Gastrocnemius medialis (tissue), 4 donors: ENCODE data around the gene FSD2. TPM values are rescaled to one million over a fixed set of nuclear protein-coding genes. Genes with fewer than 3 reads are reported as not detected.

Source experiments
- ATAC-seq, 2 donors: fragments of 150-250 bp; one replicate each; pipeline ENCODE4 v1.9.1; 2016
- DNase-seq, 2 donors: peaks; one replicate each; pipeline ENCODE4 v3.0.0-alpha.2; 2019
- H3K27ac ChIP-seq, 4 donors: fragments of 200-600 bp; sonication (generic); 1 replicate in 1 of 4; 2 replicates in 3 of 4; pipeline ENCODE4 v1.5.1; 2016 to 2018; ENCODE audit warnings: mild to moderate bottlenecking in 2 of 4, moderate library complexity in 1 of 4
- H3K27me3 ChIP-seq, 3 donors: fragments of 200-600 bp; sonication (generic) in 2 of 3; 1 replicate in 1 of 3; 2 replicates in 2 of 3; pipeline versions ENCODE4 v1.5.1 to v1.6.0; 2016 to 2019; ENCODE audit warnings: mild to moderate bottlenecking in 1 of 3, moderate library complexity in 1 of 3
- H3K36me3 ChIP-seq, 2 donors: fragments of 200-600 bp; sonication (generic) in 1 of 2; one replicate each; pipeline ENCODE4 v1.5.1; 2017 to 2018
- H3K4me1 ChIP-seq, 2 donors: fragments of 200-600 bp; sonication (generic) in 1 of 2; one replicate each; pipeline ENCODE4 v1.5.1; 2016 to 2017; ENCODE audit warnings: mild to moderate bottlenecking in 2 of 2
- H3K4me3 ChIP-seq, 4 donors: fragments of 200-600 bp; sonication (generic) in 3 of 4; 1 replicate in 1 of 4; 2 replicates in 3 of 4; pipeline ENCODE4 v1.5.1; 2016 to 2019; ENCODE audit warnings: mild to moderate bottlenecking in 2 of 4
- H3K9me3 ChIP-seq, 3 donors: fragments of 200-600 bp; sonication (generic) in 2 of 3; 1 replicate in 1 of 3; 2 replicates in 2 of 3; pipeline ENCODE4 v1.5.1; 2016 to 2019
- POLR2A ChIP-seq, 2 donors: fragments of 450-650 bp; IDR thresholded peaks; one replicate each; pipeline ENCODE4 v1.6.1; 2017; ENCODE audit warnings: antibody characterized with exemption in 2 of 2, mild to moderate bottlenecking in 2 of 2, moderate library complexity in 2 of 2
- in situ Hi-C, 4 donors: fragments of 200-750 bp; cut with MboI; loops; one replicate each; pipeline versions ENCODE4 v1.15.0 to v1.8.0; 2017; ENCODE audit warnings: low sequenced_read_pairs in 4 of 4
- intact Hi-C: fragments of 100-400 bp; cut with DNase I; formaldehyde crosslinking; loops from one replicate; pipeline ENCODE4 v1.15.1; 2023; ENCODE audit warnings: low total_unique reads
- total RNA-seq, 4 donors: library from RNA; depleted of rRNA; stranded (reverse); fragments of >200 nt; gene quantifications; one replicate each; pipeline versions ENCODE4 v1.1.0 to v1.2.3, GENCODE V29; 2016
- TF ChIP-seq, protein P1 (sequence below), 5 experiments: fragments of 450-650 bp in 3 of 5; fragments of 200-600 bp in 2 of 5; sonication (generic) in 2 of 5; IDR thresholded peaks in 4 of 5; conservative IDR thresholded peaks in 1 of 5; 1 replicate in 4 of 5; 2 replicates in 1 of 5; pipeline ENCODE4 v1.5.1; 2016 to 2019; ENCODE audit warnings: antibody characterized with exemption in 5 of 5, mild to moderate bottlenecking in 3 of 5, moderate library complexity in 3 of 5

The FSD2 gene
- total RNA-seq, 4 donors from 2014 or later = 3.9 to 18.5 (median 6.6) TPM

DNA sequence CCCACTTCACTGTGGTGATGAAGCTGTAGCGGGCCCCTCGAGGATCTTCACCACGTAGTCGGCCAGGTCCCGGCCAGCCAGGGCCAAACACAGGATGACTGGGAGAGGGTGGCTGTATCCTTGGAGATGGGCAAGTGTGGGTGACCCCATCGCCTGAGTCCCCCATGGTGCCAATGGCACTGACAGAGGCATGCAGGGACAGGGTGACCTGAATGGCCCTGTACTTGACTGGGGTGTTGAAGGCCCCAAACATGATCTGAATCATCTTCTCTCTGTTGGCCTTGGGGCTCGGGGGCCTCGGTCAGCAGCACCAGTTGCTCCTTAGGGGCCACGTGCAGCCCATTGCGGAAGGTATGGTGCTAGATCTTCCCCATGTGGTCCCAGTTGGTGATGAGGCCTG lies 79.1 kb downstream of the FSD2 start:
- H3K4me3 ChIP-seq = no peak overlapping the region
- in situ Hi-C loops = loop anchor here in 2 of 4 donors (25.0 kb wide), 2 partner anchors 165 to 190 kb away; partner anchors contain the start of gene RPS17 (in 1 of the 2)
- H3K9me3 ChIP-seq = no peaks in the 10 kb centered on the region
- TF ChIP-seq, protein P1, sequence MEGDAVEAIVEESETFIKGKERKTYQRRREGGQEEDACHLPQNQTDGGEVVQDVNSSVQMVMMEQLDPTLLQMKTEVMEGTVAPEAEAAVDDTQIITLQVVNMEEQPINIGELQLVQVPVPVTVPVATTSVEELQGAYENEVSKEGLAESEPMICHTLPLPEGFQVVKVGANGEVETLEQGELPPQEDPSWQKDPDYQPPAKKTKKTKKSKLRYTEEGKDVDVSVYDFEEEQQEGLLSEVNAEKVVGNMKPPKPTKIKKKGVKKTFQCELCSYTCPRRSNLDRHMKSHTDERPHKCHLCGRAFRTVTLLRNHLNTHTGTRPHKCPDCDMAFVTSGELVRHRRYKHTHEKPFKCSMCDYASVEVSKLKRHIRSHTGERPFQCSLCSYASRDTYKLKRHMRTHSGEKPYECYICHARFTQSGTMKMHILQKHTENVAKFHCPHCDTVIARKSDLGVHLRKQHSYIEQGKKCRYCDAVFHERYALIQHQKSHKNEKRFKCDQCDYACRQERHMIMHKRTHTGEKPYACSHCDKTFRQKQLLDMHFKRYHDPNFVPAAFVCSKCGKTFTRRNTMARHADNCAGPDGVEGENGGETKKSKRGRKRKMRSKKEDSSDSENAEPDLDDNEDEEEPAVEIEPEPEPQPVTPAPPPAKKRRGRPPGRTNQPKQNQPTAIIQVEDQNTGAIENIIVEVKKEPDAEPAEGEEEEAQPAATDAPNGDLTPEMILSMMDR (IDR thresholded peaks at IDR 0.05 in 4 of 5, conservative IDR thresholded peaks at IDR 0.05 in 1 of 5) = no peak
- no peak for TF ChIP-seq POLR2A (IDR thresholded peaks at IDR 0.05)
- H3K27ac ChIP-seq = no peak overlapping the region
- DNase-seq = no peak
- H3K4me1 ChIP-seq = no peaks in the 10 kb centered on the region
- ATAC-seq = no peak
- no peaks in the 10 kb centered on the region for H3K36me3 ChIP-seq
- intact Hi-C loops = no loop called here
- H3K27me3 ChIP-seq = no peaks in the 10 kb centered on the region

DNA sequence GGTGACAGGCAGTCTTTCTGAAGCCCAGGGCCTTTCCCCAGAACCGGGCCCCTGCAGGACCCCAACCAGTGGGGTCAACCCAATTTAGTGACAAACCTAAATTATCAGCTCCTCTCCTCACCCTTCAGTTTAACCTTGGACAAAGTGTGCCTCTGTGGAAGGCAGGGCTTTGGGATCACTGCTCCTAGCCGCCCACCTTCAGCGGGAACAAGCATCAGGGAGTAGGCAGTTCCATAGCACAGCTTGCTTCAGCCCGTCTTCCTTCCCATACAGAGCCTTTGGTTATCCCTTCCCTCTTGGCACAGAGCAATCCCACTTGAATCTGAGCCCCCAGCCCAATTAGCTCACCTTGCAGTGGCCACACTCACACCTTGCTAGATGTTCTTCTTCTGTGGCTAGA lies 90.9 kb downstream of the FSD2 start:
- no peaks in the 10 kb centered on the region for H3K36me3 ChIP-seq
- DNase-seq = no peak
- no peak overlapping the region for H3K4me3 ChIP-seq
- in situ Hi-C loops (loop anchor here in 1 of 4 donors (25.0 kb wide), 1 partner anchor 103 kb away; no protein-coding TSS in a partner anchor), intact Hi-C loops (no loop called here)
- peaks cover 11 to 13% (median 12%) of the 10 kb centered on the region in 3 donors for H3K27me3 ChIP-seq
- TF ChIP-seq POLR2A (IDR thresholded peaks at IDR 0.05) = no peak
- TF ChIP-seq, protein P1 (IDR thresholded peaks at IDR 0.05 in 4 of 5, conservative IDR thresholded peaks at IDR 0.05 in 1 of 5) = no peak
- no peaks in the 10 kb centered on the region for H3K9me3 ChIP-seq
- H3K27ac ChIP-seq = no peak overlapping the region
- H3K4me1 ChIP-seq = peaks cover 0 to 3% of the 10 kb centered on the region in 2 donors
- no peak for ATAC-seq

DNA sequence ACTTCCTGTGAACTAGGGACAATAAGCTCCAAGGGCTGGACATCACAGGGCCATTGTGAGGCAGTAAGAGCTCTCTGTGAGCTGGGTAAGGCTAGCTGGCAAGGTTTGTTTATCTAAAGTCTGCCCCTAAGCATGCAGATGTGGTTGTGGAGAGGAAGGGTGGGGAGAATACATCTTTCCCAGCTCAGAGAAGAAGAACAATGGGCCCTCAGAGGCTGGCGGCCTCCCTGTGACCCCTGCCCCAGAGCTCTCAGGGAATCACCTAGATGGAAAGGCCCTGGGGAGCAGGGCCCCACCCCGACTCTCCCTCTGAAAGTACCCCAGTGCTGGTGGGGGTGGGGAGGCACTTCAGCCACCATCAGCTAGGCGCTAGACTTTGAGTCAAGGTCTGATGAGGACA lies 91.9 kb downstream of the FSD2 start:
- DNase-seq = no peak
- no peak for TF ChIP-seq POLR2A (IDR thresholded peaks at IDR 0.05)
- TF ChIP-seq, protein P1 (IDR thresholded peaks at IDR 0.05 in 4 of 5, conservative IDR thresholded peaks at IDR 0.05 in 1 of 5) = no peak
- in situ Hi-C loops (loop anchor here in 1 of 4 donors (25.0 kb wide), 1 partner anchor 102 kb away; no protein-coding TSS in a partner anchor), intact Hi-C loops (no loop called here)
- Histone ChIP-seq H3K4me3 (no peak overlapping the region), H3K27ac (no peak overlapping the region), H3K9me3 (no peaks in the 10 kb centered on the region), H3K36me3 (no peaks in the 10 kb centered on the region), H3K27me3 (peaks cover 11 to 14% (median 13%) of the 10 kb centered on the region in 3 donors), H3K4me1 (peaks cover 3 to 8% of the 10 kb centered on the region in 2 donors)
- ATAC-seq = no peak

DNA sequence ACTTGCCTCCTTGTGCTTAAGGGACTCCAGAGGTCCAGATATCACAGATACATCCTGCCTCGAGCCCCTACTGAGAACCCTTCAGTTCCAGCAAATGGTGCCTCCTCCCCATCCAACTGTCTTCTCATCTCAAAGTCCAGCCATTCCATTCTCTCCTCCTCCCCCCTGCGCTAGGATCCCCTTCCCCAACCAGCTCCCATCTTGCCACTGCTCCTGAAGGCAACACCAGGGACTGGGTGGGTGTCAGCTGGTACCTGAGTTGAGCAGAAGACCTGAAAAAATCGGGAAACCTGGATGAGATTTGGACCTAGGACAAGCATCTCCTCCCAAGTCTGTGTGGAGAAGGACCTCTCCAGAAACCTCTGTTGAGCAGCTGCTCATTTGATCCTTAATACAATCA lies 93.8 kb downstream of the FSD2 start:
- ATAC-seq = no peak
- TF ChIP-seq, protein P1 (IDR thresholded peaks at IDR 0.05 in 4 of 5, conservative IDR thresholded peaks at IDR 0.05 in 1 of 5) = no peak
- no peak for TF ChIP-seq POLR2A (IDR thresholded peaks at IDR 0.05)
- Histone ChIP-seq H3K4me1 (peaks cover 3 to 8% of the 10 kb centered on the region in 2 donors), H3K27ac (no peak overlapping the region), H3K9me3 (no peaks in the 10 kb centered on the region), H3K36me3 (no peaks in the 10 kb centered on the region), H3K27me3 (peaks cover 11 to 16% (median 14%) of the 10 kb centered on the region in 3 donors), H3K4me3 (no peak overlapping the region)
- in situ Hi-C loops = loop anchor here in 1 of 4 donors (25.0 kb wide), 1 partner anchor 100 kb away; no protein-coding TSS in a partner anchor
- intact Hi-C loops = no loop called here
- DNase-seq = no peak
